T-helper 9 cell (primary cell): ENCODE measurements around the gene HSPBP1.

Experiments
- DNase-seq: peaks from one replicate; pipeline ENCODE4 v3.0.0-alpha.2; 2020

The HSPBP1 gene

DNA sequence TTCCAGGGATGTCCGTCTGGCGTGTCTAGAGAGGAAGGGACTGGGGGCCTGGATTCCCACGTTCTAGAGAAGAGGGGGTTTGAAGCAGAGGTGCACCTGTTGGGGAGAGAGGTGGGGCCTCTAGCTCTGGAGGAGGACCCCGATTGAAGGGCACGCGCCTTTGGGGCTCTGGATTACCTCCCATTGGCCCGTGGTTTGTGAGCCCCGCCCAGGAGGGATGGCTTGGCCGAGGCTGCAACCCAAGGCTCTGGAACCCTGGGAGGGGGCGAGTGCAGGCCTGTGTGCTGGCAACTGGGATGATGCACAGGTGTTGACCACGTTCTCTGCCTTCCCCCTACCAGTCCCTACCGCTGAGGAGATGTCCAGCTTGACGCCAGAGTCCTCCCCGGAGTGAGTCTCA lies 25.1 kb upstream of the HSPBP1 start:
- DNase-seq = no peak

DNA sequence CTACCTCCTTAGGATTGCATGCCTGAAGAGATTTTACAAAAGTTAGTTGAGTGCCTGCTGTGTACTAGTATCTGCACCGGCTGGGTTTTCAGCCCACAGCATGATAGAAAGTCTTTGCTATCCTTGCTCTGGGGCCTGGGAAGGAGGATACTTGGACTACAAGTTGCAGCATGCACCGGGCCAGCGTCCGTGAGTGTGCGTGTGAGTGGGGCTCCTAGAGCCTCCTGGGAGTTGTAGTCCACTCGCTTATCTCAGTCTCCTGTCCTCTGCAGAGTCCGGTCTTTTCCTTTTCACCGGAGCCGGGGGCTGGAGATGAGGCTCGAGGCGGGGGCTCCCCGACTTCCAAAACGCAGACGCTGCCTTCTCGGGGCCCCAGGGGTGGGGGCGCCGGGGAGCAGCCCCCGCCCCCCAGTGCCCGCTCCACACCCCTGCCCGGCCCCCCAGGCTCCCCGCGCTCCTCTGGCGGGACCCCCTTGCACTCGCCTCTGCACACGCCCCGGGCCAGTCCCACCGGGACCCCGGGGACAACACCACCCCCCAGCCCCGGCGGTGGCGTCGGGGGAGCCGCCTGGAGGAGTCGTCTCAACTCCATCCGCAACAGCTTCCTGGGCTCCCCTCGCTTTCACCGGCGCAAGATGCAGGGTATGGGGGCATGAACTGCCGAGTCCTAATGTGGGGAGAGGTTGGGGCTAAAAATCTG lies 24.5 kb upstream of the HSPBP1 start:
- DNase-seq = no peak

DNA sequence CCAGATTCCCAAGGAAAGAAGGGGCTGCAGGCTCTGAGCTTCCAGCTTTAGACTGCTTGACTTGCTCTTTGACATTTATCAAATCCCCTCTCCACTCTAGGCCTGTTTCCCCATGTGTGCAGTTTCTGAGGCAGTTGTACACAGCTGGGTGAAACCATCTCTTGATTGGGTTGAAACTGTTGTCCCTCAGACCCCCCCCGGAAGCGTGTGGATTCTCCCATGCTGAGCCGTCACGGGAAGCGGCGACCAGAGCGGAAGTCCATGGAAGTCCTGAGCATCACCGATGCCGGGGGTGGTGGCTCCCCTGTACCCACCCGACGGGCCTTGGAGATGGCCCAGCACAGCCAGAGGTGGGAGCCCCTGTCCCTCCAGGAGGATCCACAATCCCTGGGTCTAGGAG lies 23.6 kb upstream of the HSPBP1 start:
- DNase-seq = no peak

DNA sequence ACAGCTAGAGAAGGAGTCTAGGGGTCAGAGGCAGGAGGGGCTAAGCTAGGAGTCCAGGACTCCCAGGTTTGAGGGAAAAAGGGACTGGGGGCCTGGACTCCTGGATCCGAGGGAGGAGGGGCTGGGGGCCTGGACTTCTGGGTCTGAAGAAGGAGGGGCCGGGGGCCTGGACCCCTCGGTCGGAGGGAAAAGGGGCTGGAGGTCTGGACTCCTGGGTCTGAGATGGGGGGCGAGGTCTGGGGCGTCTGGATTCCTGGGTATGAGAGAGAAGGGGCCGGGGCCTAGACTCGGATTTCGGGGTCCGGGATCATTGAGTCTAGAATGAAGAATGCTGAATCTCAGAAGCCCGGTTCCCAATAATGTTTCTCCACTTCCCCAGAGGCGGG lies 22.4 kb upstream of the HSPBP1 start:
- no peak for DNase-seq

DNA sequence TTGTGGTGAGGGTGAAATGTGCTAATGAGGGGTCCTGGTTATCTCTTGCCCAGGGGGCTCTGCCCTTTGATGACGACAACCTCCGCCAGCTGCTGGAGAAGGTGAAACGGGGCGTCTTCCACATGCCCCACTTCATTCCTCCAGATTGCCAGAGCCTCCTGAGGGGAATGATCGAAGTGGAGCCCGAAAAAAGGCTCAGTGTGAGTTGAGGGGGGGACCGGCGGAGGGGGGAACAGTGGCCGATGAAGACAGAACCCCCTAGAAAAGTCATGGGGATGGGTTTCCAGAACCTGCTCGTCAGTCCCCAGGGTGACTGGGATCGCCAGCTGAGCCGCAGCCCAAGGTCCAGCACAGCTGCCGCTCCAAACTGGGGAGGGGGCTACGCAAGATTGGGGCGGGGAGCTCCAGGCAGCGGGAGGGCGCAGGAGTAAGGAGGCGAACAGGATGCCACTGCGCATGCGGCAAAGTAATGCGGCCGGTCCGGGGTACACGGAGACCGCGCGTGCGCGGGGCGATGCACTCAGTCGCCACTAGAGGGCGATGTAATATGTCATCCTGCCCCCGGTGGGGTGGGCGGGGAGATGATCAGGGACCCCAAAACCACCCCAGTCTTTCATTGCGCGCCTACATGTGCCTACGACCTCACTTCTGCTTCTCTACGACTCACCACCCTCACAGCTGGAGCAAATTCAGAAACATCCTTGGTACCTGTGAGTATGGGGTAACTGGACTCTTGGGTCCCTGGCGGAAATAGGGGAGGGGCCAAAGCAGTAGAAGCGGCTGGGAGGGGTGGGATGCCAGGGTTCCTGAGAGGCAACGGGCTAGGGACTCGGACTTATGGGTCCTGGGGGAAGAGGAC lies 21.8 kb upstream of the HSPBP1 start:
- peak; percentile 94 for DNase-seq

DNA sequence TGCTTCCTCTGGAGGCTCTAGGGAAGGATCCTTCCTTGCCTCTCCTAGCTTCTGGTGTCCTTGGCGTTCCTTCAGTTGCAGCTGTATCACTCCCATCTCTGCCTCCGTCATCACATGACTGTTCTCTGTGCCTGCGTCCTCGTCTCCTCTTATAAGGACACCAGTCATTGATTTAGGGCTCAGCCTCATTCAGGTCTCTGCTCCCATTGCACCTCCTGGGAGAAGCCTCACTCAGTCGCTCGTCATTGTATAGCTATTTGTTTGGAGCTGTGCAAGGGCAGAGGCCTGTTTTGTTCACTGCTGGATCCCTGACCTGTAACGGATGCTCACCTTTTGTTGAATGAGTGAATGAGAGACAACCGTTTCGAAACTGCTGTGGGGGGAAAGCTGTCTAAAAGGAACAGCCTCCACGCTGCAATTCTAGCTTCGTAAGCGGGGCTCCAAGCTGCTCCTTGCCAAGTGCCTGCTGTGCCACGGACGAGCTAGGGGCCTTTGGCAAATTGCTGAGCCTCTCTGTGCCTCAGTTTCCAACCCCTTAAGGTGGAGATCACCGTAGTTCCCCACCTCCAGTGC lies 21.1 kb upstream of the HSPBP1 start:
- DNase-seq = no peak

DNA sequence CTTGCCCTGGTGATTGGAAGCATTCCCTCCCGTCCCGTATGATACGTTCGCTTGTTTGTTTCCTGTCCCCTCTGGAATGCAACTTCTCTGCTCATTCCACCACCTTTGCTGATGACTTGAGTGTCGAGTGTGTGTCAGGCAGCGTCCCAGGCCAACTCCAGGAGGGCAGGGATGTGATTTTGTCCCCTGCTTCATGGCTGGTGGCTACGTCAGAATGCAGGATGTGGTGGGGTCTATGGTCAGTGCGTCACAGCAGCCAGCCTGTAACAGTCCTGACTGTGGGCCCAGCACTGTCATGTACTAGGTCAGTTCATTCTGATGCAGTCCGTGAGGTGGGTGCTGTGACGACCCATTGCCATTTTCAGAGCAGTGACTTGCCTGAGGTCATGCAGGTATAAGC lies 20.1 kb upstream of the HSPBP1 start:
- no peak for DNase-seq

DNA sequence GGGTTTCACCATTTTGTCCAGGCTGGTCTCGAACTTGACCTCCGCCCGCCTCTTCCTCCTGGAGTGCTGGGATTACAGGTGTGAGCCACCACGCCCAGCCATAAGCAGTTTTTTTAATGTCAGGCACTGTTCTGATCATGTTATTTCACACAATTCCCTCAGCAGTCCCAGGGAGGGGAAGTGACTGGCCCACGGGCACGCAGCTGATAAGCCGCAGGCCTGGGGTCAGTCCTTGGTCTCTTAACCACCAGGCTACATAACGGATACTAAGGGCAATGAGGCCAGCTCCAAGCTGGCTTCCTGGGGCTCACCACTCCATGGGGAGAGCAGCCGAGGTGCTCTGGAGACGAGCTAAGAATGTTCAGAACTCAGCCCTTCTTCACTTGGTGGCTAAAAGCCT lies 17.4 kb upstream of the HSPBP1 start:
- no peak for DNase-seq

DNA sequence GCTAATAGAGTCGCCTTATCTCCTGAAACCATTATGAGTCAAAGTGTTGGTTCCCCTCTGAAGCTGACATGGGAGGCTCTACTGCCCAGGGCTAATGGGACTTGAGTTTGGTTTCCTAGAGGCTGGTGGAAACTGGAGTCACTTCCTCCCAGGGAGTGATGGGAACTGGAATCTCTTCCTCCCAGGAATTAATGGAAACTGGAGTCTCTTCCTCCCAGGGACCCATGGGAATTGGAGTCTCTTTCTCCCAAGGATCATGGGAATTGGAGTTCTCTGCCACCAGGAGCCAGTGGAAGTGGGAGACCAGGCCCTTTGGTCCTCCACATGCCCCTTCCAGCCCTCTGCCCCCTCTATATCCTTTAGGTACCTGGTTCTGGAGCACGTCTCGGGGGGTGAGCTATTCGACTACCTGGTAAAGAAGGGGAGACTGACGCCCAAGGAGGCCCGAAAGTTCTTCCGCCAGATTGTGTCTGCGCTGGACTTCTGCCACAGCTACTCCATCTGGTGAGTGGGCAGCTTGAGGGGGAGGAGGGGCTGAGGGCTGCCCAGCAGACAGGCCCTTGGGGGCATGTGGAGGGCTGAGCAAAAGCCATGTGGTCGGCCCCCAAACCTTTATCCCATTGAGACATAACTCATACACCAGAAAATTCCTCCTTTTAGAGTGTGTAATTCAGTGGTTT lies 9.3 kb upstream of the HSPBP1 start:
- DNase-seq = no peak

DNA sequence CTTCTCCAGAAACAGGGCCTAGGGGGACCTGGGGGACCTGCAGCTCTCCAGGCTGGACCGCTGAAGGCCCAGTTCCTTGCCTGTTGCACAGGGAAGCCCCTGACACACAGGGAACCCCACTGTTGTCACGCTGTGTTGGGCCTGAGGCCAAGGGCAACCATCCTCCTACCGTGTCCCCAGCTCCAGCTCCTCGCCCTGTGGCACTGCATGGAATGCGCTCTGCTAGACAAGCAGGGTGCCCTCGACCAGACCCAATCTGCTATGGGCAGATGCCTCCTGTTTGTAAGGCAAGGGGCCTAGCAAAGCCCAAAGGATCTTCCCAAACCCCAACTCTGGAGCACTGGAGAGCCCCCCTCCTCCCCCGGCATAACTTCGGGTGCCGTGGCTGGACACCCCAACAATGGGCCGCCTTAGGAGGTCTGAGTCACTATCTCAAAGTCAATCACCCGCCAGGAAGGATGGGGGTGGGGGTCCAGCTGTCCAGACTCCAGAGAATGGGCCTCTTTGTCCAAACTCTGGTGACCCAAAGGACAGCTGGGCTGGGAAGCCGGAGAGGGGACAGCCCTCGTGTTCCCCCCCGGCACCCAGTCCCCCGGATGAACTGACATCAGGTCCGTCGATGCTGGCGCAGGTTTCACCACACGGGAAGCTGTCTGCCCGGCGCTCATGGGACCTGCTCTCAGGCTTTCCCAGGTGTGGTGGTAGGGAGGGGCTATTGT lies 7.6 kb upstream of the HSPBP1 start:
- no peak for DNase-seq

DNA sequence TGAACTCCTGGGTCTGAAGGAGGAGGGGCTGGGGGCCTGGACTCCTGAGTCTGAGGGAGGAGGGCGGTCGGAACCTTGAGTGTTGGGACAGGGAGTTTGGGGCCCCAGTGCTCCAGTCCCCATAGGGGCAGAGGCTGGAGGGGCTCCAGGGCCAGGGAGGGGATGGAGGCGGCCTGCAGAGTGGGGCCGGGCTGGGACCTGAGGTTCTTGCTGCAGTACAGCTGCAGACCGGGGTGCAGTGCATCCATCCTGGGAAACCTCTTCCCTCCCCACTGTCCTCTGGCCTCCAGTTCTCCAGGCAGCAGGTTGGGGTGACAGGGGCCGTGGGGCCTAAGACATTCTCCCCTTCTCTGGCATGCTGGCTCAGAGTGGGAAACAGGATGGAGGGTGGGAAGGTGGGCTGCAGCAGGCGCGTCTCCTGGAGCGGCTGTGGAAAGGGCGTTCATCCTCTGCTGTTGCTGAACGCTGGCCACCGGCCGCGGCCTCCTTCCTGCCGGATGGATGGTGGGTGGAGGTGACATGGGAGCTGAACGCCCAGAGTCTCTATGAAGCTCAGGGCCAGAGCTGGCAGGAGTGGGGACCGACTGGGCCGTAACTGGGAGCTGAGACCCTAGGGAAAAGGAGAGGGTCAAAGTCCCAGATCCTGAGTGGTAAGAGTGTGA lies 5.5 kb upstream of the HSPBP1 start:
- no peak for DNase-seq

DNA sequence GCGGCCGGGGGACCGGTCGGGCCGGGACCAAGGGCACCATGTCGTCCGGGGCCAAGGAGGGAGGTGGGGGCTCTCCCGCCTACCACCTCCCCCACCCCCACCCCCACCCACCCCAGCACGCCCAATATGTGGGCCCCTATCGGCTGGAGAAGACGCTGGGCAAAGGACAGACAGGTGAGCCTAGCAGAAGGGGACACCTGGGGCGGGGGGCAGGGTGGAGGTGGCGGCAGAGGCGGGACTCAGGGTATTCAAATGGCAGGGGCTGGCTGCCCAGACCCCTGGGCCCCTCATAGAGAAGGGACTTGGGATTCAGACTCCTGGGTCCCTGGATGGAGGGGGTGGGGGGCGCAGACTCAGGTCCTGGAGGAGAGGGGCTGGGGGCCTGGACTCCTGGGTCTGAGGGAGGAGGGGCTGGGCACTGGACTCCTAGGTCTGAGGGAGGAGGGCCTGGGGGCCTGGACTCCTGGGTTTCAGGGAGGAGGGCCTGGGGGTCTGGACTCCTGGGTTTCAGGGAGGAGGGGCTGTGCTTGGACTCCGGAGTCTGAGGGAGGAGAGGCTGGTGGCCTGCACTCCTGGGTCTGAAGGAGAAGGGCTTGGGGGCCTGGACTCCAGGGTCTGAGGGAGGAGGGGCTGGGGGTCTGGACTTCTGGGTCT lies 4.6 kb upstream of the HSPBP1 start:
- no peak for DNase-seq

DNA sequence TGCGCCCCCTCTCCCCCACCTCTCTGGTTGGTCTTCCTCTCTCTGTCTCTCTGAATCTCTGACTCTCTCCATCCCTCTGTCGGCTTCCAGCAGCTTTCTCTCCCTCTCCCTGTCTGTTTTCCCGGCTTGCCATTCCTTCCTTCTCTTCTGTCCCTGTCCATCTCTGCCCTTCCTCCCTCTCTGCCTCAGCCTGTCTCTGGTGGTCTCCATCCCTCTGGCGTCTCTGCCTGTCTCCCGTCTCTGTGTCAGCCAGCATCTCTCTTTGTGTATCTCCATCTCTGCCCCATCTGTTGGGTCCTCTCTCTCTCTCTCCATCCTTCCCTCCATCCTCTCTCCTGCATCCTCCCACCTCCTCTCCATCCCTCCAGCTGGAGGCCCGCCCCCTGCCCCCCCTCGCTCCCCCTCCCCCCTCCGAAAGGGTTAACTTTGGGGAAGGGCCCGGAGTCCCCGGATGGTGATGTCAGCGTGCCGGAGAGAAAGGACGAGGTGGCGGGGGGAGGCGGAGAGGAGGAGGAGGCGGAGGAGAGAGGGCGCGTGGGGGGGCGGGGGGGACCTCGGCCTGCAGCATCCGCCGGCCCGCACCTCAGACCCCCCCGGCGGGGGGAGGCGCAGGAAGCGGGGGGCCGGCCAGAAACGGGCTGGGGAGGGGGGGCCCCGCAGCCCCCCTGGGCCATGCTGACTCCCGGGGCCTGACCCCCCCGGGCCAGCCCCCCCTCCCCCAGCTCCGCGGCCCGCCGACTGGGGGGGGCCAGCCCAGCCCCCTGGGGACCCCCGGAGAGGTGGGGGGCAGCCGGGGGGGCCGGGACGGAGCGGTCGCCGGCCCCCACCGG lies 3.9 kb upstream of the HSPBP1 start, which contains the start of gene BRSK1:
Gene BRSK1, plus strand, starts transcription at position 450 of the 830 bp plus-strand sequence. CDS start 446 bp downstream, outside the sequence.
- peak; percentile 34 for DNase-seq

DNA sequence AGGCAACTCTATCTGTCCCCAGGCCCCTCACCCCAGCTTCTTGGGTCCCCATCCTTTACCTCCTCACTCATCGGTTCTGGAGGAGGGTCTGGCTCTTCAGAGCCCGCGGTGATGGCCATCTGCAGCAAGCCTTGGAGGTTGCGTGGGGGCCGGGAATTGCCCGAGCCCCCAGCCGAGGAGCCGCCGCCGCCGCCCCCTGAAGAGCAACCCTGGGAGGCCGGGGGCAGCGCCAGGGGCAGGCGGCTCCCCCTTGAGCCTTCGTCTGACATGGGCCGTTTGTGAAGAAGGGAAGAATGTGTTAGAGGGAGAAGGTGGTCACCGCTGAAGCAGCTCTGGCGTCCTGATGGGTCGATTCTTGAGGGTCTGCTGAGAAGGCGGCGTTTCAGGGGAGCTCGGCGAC lies 570 bp downstream of the HSPBP1 start:
- DNase-seq = no peak

DNA sequence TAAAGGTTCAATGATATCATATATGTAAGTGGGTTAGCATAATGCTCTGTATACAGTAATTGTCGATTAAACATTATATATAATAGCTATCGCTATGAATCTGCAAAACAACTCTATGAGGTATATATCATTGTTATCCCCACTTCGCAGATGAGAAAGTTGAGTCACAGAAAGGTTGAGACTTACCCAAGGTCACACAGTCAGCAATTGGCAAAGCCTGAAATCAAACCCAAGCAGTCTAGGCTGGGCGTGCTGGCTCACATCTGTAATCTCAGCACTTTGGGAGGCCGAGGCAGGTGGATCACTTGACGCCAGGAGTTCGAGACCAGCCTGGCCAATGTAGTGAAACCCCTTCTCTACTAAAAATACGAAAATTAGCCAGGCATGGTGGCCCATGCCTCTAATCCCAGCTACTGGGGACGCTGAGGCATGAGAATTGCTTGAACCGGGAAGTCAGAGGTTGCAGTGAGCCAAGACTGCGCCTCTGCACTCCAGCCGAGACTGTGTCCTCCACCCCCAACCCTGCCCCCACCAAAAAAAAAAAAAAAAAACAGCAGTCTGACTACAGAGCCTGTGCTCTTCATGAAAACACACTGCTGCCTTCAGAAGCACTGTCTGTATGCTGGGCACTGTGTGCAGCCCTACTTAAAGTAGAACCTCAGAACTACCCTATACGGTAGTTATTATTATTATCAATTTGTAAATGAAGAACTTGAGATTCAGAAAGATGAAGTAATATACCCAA lies 1.3 kb downstream of the HSPBP1 start:
- no peak for DNase-seq

DNA sequence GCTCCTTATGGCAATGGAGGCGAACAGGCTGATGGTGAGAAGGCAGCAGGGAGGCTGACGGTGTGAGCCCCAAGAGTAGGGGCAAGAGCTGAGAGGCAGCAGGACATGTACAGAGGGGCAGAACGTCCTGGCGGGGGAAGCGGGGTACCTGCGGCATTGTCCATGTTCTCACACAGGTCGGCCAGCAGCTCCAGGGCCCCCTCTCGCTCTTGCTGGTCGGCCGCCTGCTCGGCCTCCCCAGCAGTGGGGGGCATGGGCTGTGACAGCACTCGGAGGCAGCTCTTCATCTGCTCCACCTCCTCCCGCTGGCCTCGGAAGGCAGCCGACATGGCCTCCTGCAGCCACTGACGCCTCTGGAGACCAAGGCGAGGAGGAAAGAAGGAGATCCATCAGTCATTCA lies 2.4 kb downstream of the HSPBP1 start:
- DNase-seq = no peak

DNA sequence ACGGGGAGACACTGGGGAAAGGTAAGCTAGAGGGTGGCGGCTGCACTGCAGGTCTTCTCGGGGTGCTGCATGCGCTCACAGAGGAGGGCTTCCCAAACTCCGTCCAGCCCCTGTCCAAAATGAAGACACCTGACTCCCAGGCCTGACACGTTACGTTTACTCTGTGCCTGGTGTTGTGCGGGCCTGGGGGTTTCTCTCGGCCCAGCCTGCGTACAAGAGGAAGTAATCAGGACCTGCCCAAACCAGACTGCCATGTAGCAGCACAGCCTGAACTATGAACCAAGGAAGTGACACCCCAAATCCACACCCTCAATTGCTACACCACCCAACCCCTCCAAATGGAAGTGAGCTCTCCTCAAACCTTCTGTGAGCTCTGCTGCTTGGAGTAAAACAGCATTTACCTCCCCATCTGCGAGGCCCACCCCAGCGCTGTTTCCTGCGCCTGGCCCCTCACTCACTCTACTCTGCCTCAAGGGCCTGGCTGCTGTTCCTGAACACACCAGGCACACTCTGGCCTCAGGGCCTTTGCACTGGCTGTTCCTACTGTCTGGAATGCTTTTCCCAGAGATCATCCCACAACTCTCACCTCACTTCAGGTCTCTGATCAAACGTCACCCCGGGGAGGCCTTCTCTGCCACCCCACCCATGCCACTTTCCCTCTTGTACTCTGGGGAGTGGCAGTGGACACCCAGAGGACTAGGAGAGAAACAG lies 3.0 kb downstream of the HSPBP1 start:
- DNase-seq = no peak

DNA sequence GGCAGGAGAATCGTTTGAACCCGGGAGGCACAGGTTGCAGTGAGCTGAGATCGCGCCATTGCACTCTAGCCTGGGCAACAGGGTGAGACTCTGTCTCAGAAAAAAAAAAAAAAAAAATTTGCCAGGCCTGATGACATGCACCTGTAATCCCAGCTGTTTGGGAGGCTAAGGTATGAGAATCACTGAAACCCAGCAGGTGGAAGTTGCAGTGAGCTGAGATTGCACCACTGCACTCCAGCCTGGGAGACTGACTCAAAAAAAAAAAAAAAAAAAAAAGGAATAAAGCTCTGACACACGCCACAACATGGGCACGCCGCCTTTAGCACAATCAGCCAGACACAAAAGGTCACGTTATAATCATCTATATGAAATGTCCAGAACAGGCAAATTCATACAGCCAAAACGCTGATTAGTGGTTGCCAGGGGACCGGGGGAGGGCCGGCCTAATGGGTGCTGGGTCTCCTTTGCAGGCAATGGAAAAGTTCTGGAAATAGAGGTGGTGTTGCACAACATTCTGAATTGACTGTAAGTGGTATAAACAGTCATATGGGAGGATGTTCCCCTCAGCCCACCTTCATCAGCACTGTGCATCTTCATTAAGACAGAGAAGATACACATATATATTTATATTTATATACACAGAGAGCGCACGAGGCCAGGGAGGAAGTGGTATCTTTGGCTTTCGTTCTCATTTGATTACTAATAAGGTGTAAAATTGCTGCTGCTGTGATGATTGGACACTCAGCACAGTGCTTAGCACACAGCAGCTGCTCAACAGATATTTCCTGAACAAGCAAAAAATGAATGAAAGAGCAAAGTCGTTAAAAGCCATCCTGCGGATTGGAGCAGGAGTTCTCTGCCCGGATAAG lies 3.8 kb downstream of the HSPBP1 start:
- DNase-seq = no peak
